Caco-2 (cell line): ENCODE data around the gene MEGF11. TPM values are rescaled to one million over a fixed set of nuclear protein-coding genes. Genes with fewer than 3 reads are reported as not detected.

ENCODE experiments used
- BruUV-seq: library from RNA; stranded (reverse); fragments of 400-500 nt; replicated peaks from 2 replicates; lab custom pipeline; 2021; lab: Mats Ljungman, UMichigan
- CTCF ChIA-PET: fragments of 300-600 bp; sonication (Branson Sonifier 250); formaldehyde crosslinking; loops from one replicate; lab custom pipeline; 2022; ENCODE audit warnings: antibody characterized with exemption; lab: Charles Lee
- POLR2A ChIA-PET: fragments of 300-600 bp; sonication (Branson Sonifier 250); formaldehyde crosslinking; loops from one replicate; lab custom pipeline; 2022; ENCODE audit warnings: antibody characterized with exemption; lab: Charles Lee
- DNase-seq, 2 experiments: peaks; one replicate each; pipeline versions ENCODE4 v3.0.0 to v3.0.0-alpha.2; 2020 to 2022
- H3K27me3 ChIP-seq: replicated peaks from 2 replicates; pipeline ENCODE4 v1.6.0; 2011; ENCODE audit warnings: low read length; ENCODE audit not compliant: control insufficient read depth, insufficient read depth
- H3K36me3 ChIP-seq: 2 replicates; pipeline ENCODE4 v1.5.1; 2011; ENCODE audit warnings: low read length; ENCODE audit not compliant: control insufficient read depth, insufficient read depth
- H3K4me1 ChIP-seq: fragments of 250-450 bp; sonication (Bioruptor Pico); 2 replicates; pipeline ENCODE4 v1.5.1; 2020; ENCODE audit warnings: mild to moderate bottlenecking
- H3K4me3 ChIP-seq: 2 replicates; pipeline ENCODE4 v1.5.1; 2011; ENCODE audit warnings: low read depth, mild to moderate bottlenecking, control low read depth, low read length
- H3K9me3 ChIP-seq: fragments of 250-450 bp; sonication (Bioruptor Pico); 2 replicates; pipeline ENCODE4 v1.5.1; 2020; ENCODE audit warnings: mild to moderate bottlenecking, moderate library complexity
- H3K27ac Mint-ChIP-seq: one replicate; pipeline ENCODE4 v1.8.0; 2022; ENCODE audit warnings: mixed read lengths; ENCODE audit not compliant: unreplicated experiment
- H3K27me3 Mint-ChIP-seq: one replicate; pipeline ENCODE4 v1.8.0; 2022; ENCODE audit warnings: mixed read lengths; ENCODE audit not compliant: insufficient read depth, unreplicated experiment
- H3K36me3 Mint-ChIP-seq: one replicate; pipeline ENCODE4 v1.8.0; 2022; ENCODE audit warnings: mild to moderate bottlenecking, mixed read lengths; ENCODE audit not compliant: insufficient read depth, unreplicated experiment
- H3K4me1 Mint-ChIP-seq: one replicate; pipeline ENCODE4 v1.8.0; 2022; ENCODE audit warnings: low read depth, mixed read lengths; ENCODE audit not compliant: unreplicated experiment
- H3K4me3 Mint-ChIP-seq: one replicate; pipeline ENCODE4 v1.8.0; 2022; ENCODE audit warnings: mild to moderate bottlenecking, moderate library complexity, mixed read lengths; ENCODE audit not compliant: unreplicated experiment
- H3K9me3 Mint-ChIP-seq: one replicate; pipeline ENCODE4 v1.8.0; 2022; ENCODE audit warnings: mixed read lengths; ENCODE audit not compliant: unreplicated experiment
- CTCF ChIP-seq, 2 experiments: fragments of 200-600 bp in 1 of 2; IDR thresholded peaks; 1 replicate in 1 of 2; 2 replicates in 1 of 2; pipeline versions ENCODE4 v1.5.1 to v1.8.0; 2011 to 2022; ENCODE audit warnings: antibody characterized with exemption in 1 of 2, control low read depth in 1 of 2, inconsistent platforms in 1 of 2, low read depth in 1 of 2, low read length in 1 of 2, mild to moderate bottlenecking in 1 of 2, moderate library complexity in 1 of 2; ENCODE audit not compliant: insufficient read depth in 1 of 2, severe bottlenecking in 1 of 2, unreplicated experiment in 1 of 2
- intact Hi-C: fragments of 100-400 bp; cut with micrococcal nuclease; formaldehyde crosslinking; loops from one replicate; pipeline ENCODE4 v1.10.0; 2022; ENCODE audit not compliant: unreplicated experiment
- total RNA-seq: library from RNA; stranded (reverse); gene quantifications from 2 replicates; pipeline ENCODE4 v1.2.3, GENCODE V29; 2022

MEGF11 gene
- total RNA-seq, 1 experiment from 2014 or later, result 0.66 TPM

- Histone ChIP-seq H3K9me3 (no peaks in the 10 kb centered on the region), H3K4me1 (no peaks in the 10 kb centered on the region), H3K36me3 (no peaks in the 10 kb centered on the region), H3K4me3 (no peak overlapping the region), H3K27me3 (no peaks in the 10 kb centered on the region)
- BruUV-seq, result no TSS peak
- DNase-seq, result no peak
- CTCF ChIA-PET, result no interaction called here
- POLR2A ChIA-PET, result no interaction called here
- H3K27ac Mint-ChIP-seq, result no peak overlapping the region
- no peaks in the 10 kb centered on the region for H3K4me1 Mint-ChIP-seq
- TF ChIP-seq CTCF (IDR thresholded peaks at IDR 0.05; ENCODE audit: insufficient read depth in 1 of 2, low read depth in 1 of 2, low read length in 1 of 2, severe bottlenecking in 1 of 2, unreplicated experiment in 1 of 2), result no peak
- no peaks in the 10 kb centered on the region for H3K36me3 Mint-ChIP-seq
- no peaks in the 10 kb centered on the region for H3K9me3 Mint-ChIP-seq
- intact Hi-C loops, result no loop called here
- H3K27me3 Mint-ChIP-seq, result peaks cover 4% of the 10 kb centered on the region
- no peak overlapping the region for H3K4me3 Mint-ChIP-seq
These were observed 294.7 kb downstream of the MEGF11 start for GRCh38 chr15:65958835-65959234.

- POLR2A ChIA-PET, result no interaction called here
- Mint-ChIP-seq H3K9me3 (no peaks in the 10 kb centered on the region), H3K36me3 (no peaks in the 10 kb centered on the region), H3K4me1 (no peaks in the 10 kb centered on the region), H3K4me3 (no peak overlapping the region), H3K27me3 (peaks cover under 1% of the 10 kb centered on the region), H3K27ac (no peak overlapping the region)
- no peaks in the 10 kb centered on the region for H3K27me3 ChIP-seq
- intact Hi-C loops, result no loop called here
- no peak for TF ChIP-seq CTCF (IDR thresholded peaks at IDR 0.05; ENCODE audit: insufficient read depth in 1 of 2, low read depth in 1 of 2, low read length in 1 of 2, severe bottlenecking in 1 of 2, unreplicated experiment in 1 of 2)
- CTCF ChIA-PET, result no interaction called here
- H3K4me1 ChIP-seq, result no peaks in the 10 kb centered on the region
- H3K4me3 ChIP-seq, result no peak overlapping the region
- no peaks in the 10 kb centered on the region for H3K9me3 ChIP-seq
- no peak for DNase-seq
- no peaks in the 10 kb centered on the region for H3K36me3 ChIP-seq
- BruUV-seq, result no TSS peak
These were observed 296.1 kb downstream of the MEGF11 start for GRCh38 chr15:65957451-65957850.

GRCh38 chr15:65956899-65957298, 296.7 kb downstream of the MEGF11 start:
- intact Hi-C loops, result no loop called here
- Mint-ChIP-seq H3K27ac (no peak overlapping the region), H3K36me3 (no peaks in the 10 kb centered on the region), H3K27me3 (no peaks in the 10 kb centered on the region), H3K4me1 (no peaks in the 10 kb centered on the region), H3K4me3 (no peak overlapping the region), H3K9me3 (no peaks in the 10 kb centered on the region)
- Histone ChIP-seq H3K4me3 (no peak overlapping the region), H3K4me1 (no peaks in the 10 kb centered on the region), H3K9me3 (no peaks in the 10 kb centered on the region), H3K27me3 (no peaks in the 10 kb centered on the region), H3K36me3 (no peaks in the 10 kb centered on the region)
- POLR2A ChIA-PET, result no interaction called here
- CTCF ChIA-PET, result no interaction called here
- BruUV-seq, result no TSS peak
- DNase-seq, result no peak
- no peak for TF ChIP-seq CTCF (IDR thresholded peaks at IDR 0.05; ENCODE audit: insufficient read depth in 1 of 2, low read depth in 1 of 2, low read length in 1 of 2, severe bottlenecking in 1 of 2, unreplicated experiment in 1 of 2)
